GM12874 (cell line): Measurements from ENCODE around the gene CCDC137.

ENCODE experiments used
- TF ChIP-seq, protein P1 (sequence below): IDR thresholded peaks from 2 replicates; pipeline ENCODE4 v1.5.1; 2011; ENCODE audit warnings: low read depth, mild to moderate bottlenecking, control low read depth, low read length, moderate library complexity; ENCODE audit not compliant: insufficient read depth

CCDC137 gene, protein sequence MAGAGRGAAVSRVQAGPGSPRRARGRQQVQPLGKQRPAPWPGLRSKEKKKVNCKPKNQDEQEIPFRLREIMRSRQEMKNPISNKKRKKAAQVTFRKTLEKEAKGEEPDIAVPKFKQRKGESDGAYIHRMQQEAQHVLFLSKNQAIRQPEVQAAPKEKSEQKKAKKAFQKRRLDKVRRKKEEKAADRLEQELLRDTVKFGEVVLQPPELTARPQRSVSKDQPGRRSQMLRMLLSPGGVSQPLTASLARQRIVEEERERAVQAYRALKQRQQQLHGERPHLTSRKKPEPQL

GRCh38 chr17:81666342-81667191, at the start of gene CCDC137, which contains the start of gene OXLD1:
TSS of gene CCDC137 (plus strand) at chr17:81666737. CDS start at chr17:81666767, 30 bp downstream.
TSS of gene OXLD1 (minus strand) at chr17:81666605. CDS start at chr17:81666577, 28 bp downstream.
- TF ChIP-seq, protein P1, sequence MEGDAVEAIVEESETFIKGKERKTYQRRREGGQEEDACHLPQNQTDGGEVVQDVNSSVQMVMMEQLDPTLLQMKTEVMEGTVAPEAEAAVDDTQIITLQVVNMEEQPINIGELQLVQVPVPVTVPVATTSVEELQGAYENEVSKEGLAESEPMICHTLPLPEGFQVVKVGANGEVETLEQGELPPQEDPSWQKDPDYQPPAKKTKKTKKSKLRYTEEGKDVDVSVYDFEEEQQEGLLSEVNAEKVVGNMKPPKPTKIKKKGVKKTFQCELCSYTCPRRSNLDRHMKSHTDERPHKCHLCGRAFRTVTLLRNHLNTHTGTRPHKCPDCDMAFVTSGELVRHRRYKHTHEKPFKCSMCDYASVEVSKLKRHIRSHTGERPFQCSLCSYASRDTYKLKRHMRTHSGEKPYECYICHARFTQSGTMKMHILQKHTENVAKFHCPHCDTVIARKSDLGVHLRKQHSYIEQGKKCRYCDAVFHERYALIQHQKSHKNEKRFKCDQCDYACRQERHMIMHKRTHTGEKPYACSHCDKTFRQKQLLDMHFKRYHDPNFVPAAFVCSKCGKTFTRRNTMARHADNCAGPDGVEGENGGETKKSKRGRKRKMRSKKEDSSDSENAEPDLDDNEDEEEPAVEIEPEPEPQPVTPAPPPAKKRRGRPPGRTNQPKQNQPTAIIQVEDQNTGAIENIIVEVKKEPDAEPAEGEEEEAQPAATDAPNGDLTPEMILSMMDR, result no peak

DNA sequence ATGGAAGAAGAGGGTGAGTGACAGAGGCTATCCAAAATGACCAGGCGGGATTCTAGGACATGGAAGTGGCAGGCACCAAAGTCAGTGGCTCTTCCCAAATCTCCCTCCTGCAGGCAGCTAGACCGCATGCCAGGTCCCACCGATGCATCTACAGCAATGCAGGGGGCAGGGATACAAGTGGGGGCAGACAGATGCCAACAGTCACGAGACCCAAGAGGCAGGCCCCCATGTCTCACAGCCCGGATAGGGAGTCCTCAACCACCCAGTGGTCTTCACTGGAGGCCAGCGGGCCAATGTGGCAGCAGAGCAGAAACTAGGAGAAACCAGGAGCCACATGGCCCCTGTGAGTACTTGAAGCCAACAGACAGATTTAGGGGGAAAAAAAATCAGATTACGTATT, 49.7 kb upstream of the CCDC137 start:
- TF ChIP-seq, protein P1, result no peak

DNA sequence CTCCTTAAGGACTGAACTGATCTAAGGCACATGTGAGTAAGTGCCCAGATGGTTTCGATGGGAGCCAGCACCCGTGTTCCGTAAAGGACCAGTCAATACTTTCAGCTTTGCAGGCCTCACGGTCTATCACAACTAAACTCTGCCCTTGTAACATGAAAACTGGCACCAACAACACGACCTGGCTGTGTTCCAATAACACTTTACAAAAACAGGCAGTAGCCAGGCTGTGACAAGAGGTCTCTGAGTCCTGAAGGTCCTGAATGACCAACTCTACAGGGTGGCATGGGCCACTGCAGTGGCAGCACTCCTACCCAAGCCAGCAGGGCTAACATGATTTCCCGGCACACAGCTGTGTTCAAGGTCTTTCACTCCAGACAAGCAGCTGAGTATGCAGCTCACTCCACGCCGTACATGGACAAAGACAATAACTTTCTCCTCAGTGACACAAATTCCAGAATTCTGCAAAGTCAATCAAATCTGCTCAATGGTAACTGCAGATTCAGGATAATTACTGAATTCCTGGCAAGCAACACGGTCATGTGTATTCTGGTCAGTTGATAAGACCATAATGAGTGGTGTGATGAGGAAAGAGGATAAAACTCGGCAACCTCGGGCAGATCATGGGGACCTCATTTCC, 44.9 kb upstream of the CCDC137 start:
- TF ChIP-seq, protein P1, result no peak

GRCh38 chr17:81630274-81630673, 36.3 kb upstream of the CCDC137 start:
- TF ChIP-seq, protein P1, result no peak

DNA sequence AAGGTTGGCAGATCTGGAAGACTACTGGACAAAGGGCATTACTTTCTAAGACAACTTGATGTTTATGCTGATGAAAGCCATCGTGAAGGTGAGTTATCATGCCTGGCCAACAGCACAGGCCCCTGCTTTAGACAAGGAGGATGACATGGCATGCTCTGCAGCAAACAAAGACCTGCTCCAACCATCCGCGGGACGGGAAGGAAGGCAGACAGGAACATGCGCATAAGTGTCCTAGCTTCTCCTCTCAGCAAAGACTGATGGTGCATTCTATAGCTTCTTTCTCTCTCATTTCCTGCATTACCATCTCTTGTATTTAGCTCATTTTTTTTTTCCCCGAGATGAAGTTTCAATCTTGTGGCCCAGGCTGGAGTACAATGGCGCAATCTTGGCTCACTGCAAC, 35.1 kb upstream of the CCDC137 start:
- TF ChIP-seq, protein P1, result no peak

- TF ChIP-seq, protein P1, result no peak
Measured at GRCh38 chr17:81635431-81635830, 31.1 kb upstream of the CCDC137 start.

- TF ChIP-seq, protein P1, result no peak
Measured at GRCh38 chr17:81635973-81636504, 30.5 kb upstream of the CCDC137 start.
